Heart left ventricle (tissue), 16 donors: ENCODE measurements around the gene CBX4. TPM values are rescaled to one million over a fixed set of nuclear protein-coding genes. Genes with fewer than 3 reads are reported as not detected.
A peak's percentile ranks its signal among the peaks of the same experiment; 100 is the strongest.

ENCODE experiments used
- ATAC-seq, 4 donors: fragments of 200-7000 bp; cut with Tn5 transposase; one replicate each; pipeline ENCODE4 v1.9.1; 2020 to 2022; ENCODE audit warnings: moderate library complexity in 4 of 4, mild to moderate bottlenecking in 3 of 4, moderate number of reproducible peaks in 1 of 4
- DNase-seq, 5 donors: peaks; one replicate each; pipeline ENCODE4 v3.0.0-alpha.2; 2020
- H3K27ac ChIP-seq, 12 donors: fragments of 200-600 bp; sonication (generic) in 4 of 12; one replicate each; pipeline versions ENCODE4 v1.5.0 to v1.8.0; 2016 to 2022; ENCODE audit warnings: mild to moderate bottlenecking in 2 of 12
- H3K27me3 ChIP-seq, 9 donors: fragments of 200-600 bp; sonication (generic) in 2 of 9; one replicate each; pipeline versions ENCODE4 v1.5.1 to v1.8.0; 2016 to 2022; ENCODE audit warnings: mild to moderate bottlenecking in 3 of 9
- H3K36me3 ChIP-seq, 9 donors: fragments of 200-600 bp; sonication (generic) in 2 of 9; one replicate each; pipeline versions ENCODE4 v1.5.0 to v1.8.0; 2018 to 2022; ENCODE audit warnings: mild to moderate bottlenecking in 2 of 9
- H3K4me1 ChIP-seq, 12 donors: fragments of 200-600 bp; sonication (generic) in 4 of 12; one replicate each; pipeline versions ENCODE4 v1.5.0 to v1.8.0; 2016 to 2022; ENCODE audit warnings: mild to moderate bottlenecking in 3 of 12
- H3K4me3 ChIP-seq, 12 donors: fragments of 200-600 bp; sonication (generic) in 4 of 12; one replicate each; pipeline versions ENCODE4 v1.5.0 to v1.8.0; 2017 to 2022; ENCODE audit warnings: mild to moderate bottlenecking in 9 of 12, moderate library complexity in 4 of 12
- H3K9me3 ChIP-seq, 12 donors: fragments of 200-600 bp; sonication (generic) in 4 of 12; one replicate each; pipeline versions ENCODE4 v1.5.0 to v1.8.0; 2016 to 2022; ENCODE audit warnings: mild to moderate bottlenecking in 1 of 12
- POLR2A ChIP-seq, 2 donors: fragments of 450-650 bp; IDR thresholded peaks; one replicate each; pipeline ENCODE4 v1.6.1; 2017; ENCODE audit warnings: antibody characterized with exemption in 2 of 2, mild to moderate bottlenecking in 2 of 2, moderate library complexity in 2 of 2
- WGBS, 4 donors: extraction: QIAGEN DNeasy Blood & Tissue Kit in 2 of 4; methylation state at CpG; one replicate each; pipeline versions ENCODE4 v1.1.5 to v1.1.7; 2013 to 2018; 5-methylcytosine and 5-hydroxymethylcytosine counted together
- intact Hi-C, 10 donors: fragments of 100-400 bp; cut with DNase I; formaldehyde crosslinking; loops; one replicate each; pipeline versions ENCODE4 v1.11.1 to v1.14.2; 2022
- polyA plus RNA-seq, 2 donors: library from polyadenylated mRNA; stranded (reverse); fragments of 200-250 nt; gene quantifications; one replicate each; pipeline ENCODE4 v1.2.3, GENCODE V29; 2013
- total RNA-seq, 9 donors: library from RNA; depleted of rRNA in 2 of 9; stranded (reverse); fragments of >200 nt in 2 of 9; fragmentation: NEBNext Ultra II Directional in 3 of 9; extraction: Animal tissue kit (Norgen Biotek cat#: 25700) in 3 of 9; gene quantifications; one replicate each; pipeline versions ENCODE4 v1.1.0 to v1.2.4, GENCODE V29; 2016 to 2023
- TF ChIP-seq, protein P1 (sequence below), 12 donors: fragments of 200-600 bp; sonication (generic) in 4 of 12; IDR thresholded peaks; one replicate each; pipeline versions ENCODE4 v1.5.0 to v1.8.0; 2018 to 2022; ENCODE audit warnings: antibody characterized with exemption in 12 of 12, mild to moderate bottlenecking in 5 of 12
- donor health status: ischemic (EF 13 %, LVEDD 7.1; RV severe dilation, severe dysfunction).
- donor health status: healthy with polysubstance abuse.
- donor health status: DM: no; HTN: yes; CAD: no.
- donor health status: DM: no; HTN: no; CAD: no.
- donor health status: ischemic (EF 25% LVEDD 6.9; RV normal size, moderate dysfunction).
- donor health status: ischemic (EF 25% LVEDD 5.7; RV mildly dilated, moderate dysfunction).
- donor health status: healthy.
- donor health status: DM: yes; HTN: yes; CAD: no.
- donor health status: ischemic (EF 35%, LVEDD 5.7; RV mildly dilated, moderate dysfunction).
- donor health status: nonischemic (EF 11% LVEDD 7.7; RV severe dilation, severe dysfunction).
- donor health status: DM: yes; HTN: yes; CAD: no.
- donor health status: PGD.
- donor health status: ischemic (EF 29% LVEDD 5.4; RV normal size, mild dysfunction).
- donor health status: nonischemic (EF 23%, LVEDD 6.1; RV moderate dilation, normal function).

CBX4 gene
- total and polyA plus RNA-seq, 11 donors = 10.9 to 41.1 (median 26.8) TPM

DNA sequence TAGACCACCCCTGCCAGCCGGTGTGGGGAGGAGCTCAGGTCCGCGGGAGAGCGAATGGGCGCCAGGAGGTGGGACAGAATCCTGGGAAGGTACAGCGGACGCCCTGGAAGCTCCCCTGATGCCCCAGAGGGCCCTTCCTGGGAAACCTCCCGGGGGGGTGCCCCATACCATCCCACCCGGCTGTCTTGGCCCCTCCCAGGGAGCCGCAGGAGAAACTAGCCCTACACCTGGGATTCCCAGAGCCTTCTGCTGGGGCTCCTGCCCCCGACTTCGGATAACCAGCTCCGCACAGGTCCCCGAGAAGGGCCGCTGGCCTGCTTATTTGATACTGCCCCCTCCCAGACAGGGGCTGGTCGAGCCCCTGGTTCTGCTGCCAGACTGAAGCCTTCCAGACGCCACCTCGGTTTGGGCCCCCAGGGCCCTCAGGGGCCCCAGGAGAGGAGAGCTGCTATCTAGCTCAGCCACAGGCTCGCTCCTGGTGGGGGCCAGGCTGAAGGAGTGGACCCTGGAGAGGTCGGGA, 3.0 kb upstream of the CBX4 start:
- no peak overlapping the region for H3K27ac ChIP-seq
- no peak for TF ChIP-seq POLR2A (IDR thresholded peaks at IDR 0.05)
- no peak for DNase-seq
- no peak for ATAC-seq
- peaks cover 0 to 75% (median 63%) of the 10 kb centered on the region in 12 donors for H3K4me1 ChIP-seq
- peak overlapping the region in 4 of 12 donors; percentile 64 to 72 (median 68) for H3K4me3 ChIP-seq
- intact Hi-C loops = loop anchor here in 6 of 10 donors (5.0 to 10.0 kb wide), 6 partner anchors 35 to 150 kb away; partner anchors contain the start of gene CBX8 (in 2 of the 6)
- no peaks in the 10 kb centered on the region for H3K36me3 ChIP-seq
- no peaks in the 10 kb centered on the region for H3K9me3 ChIP-seq
- 0 to 9% (median 6%) methylated on average over 7 to 20 of the region's 20 CpGs for WGBS, 4 donors
- H3K27me3 ChIP-seq = peaks cover 27 to 51% (median 38%) of the 10 kb centered on the region in 9 donors

DNA sequence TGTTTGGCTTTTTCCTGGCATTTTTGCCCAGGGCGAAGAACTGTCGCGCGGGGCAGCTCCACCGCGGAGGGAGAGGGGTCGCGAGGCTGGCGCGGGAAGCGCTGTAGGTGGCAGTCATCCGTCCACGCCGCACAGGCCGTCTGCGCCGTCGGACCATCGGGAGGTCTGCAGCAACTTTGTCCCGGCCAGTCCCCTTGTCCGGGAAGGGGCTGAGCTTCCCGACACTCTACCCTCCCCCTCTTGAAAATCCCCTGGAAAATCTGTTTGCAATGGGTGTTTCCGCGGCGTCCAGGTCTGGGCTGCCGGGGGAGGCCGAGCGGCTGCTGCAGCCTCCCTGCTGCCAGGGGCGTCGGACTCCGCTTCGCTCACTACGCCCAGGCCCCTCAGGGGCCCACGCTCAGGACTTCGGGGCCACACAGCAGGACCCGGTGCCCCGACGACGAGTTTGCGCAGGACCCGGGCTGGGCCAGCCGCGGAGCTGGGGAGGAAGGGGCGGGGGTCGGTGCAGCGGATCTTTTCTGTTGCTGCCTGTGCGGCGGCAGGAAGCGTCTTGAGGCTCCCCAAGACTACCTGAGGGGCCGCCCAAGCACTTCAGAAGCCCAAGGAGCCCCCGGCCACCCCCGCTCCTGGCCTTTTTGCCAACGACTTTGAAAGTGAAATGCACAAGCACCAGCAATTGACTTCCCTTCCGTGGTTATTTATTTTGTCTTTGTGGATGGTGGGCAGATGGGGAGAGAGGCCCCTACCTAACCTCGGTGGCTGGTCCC, 2.3 kb upstream of the CBX4 start:
- WGBS, 4 donors = 2 to 5% (median 3%) methylated on average over 42 to 55 of the region's 55 CpGs
- intact Hi-C loops = loop anchor here in 6 of 10 donors (2.0 to 10.0 kb wide), 7 partner anchors 34 to 151 kb away; partner anchors contain the start of gene CBX8 (in 2 of the 6)
- TF ChIP-seq POLR2A (IDR thresholded peaks at IDR 0.05) = no peak
- TF ChIP-seq, protein P1, sequence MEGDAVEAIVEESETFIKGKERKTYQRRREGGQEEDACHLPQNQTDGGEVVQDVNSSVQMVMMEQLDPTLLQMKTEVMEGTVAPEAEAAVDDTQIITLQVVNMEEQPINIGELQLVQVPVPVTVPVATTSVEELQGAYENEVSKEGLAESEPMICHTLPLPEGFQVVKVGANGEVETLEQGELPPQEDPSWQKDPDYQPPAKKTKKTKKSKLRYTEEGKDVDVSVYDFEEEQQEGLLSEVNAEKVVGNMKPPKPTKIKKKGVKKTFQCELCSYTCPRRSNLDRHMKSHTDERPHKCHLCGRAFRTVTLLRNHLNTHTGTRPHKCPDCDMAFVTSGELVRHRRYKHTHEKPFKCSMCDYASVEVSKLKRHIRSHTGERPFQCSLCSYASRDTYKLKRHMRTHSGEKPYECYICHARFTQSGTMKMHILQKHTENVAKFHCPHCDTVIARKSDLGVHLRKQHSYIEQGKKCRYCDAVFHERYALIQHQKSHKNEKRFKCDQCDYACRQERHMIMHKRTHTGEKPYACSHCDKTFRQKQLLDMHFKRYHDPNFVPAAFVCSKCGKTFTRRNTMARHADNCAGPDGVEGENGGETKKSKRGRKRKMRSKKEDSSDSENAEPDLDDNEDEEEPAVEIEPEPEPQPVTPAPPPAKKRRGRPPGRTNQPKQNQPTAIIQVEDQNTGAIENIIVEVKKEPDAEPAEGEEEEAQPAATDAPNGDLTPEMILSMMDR (IDR thresholded peaks at IDR 0.05) = no peak
- DNase-seq = peak in 1 of 5 donors; percentile 21
- Histone ChIP-seq H3K9me3 (no peaks in the 10 kb centered on the region), H3K4me3 (peak overlapping the region in 1 of 12 donors; percentile 86), H3K36me3 (peaks cover 0 to 6% (median 0%) of the 10 kb centered on the region in 9 donors), H3K27me3 (peaks cover 27 to 48% (median 38%) of the 10 kb centered on the region in 9 donors), H3K4me1 (peaks cover 0 to 82% (median 69%) of the 10 kb centered on the region in 12 donors), H3K27ac (no peak overlapping the region)
- no peak for ATAC-seq

DNA sequence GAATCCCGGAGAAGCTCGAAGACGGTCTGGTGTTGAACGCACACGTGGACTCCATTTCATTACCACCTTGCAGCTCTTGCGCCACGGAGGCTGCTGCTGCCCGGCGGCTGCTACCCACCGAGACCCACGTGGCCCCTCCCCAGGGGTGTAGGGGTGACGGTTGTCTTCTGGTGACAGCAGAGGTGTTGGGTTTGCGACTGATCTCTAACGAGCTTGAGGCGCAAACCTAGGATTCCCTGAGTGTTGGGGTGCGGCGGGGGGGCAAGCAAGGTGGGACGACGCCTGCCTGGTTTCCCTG, 1.7 kb upstream of the CBX4 start:
- Histone ChIP-seq H3K27me3 (peaks cover 27 to 48% (median 38%) of the 10 kb centered on the region in 9 donors), H3K36me3 (peaks cover 0 to 12% (median 0%) of the 10 kb centered on the region in 9 donors), H3K27ac (no peak overlapping the region), H3K4me3 (peak overlapping the region in 5 of 12 donors; percentile 69 to 92 (median 78)), H3K4me1 (peaks cover 0 to 88% (median 75%) of the 10 kb centered on the region in 12 donors), H3K9me3 (no peaks in the 10 kb centered on the region)
- no peak for TF ChIP-seq POLR2A (IDR thresholded peaks at IDR 0.05)
- TF ChIP-seq, protein P1 (IDR thresholded peaks at IDR 0.05) = no peak
- no peak for ATAC-seq
- 2 to 6% (median 4%) methylated on average over 17 to 19 of the region's 19 CpGs for WGBS, 4 donors
- DNase-seq = no peak
- intact Hi-C loops = loop anchor here in 6 of 10 donors (2.0 to 10.0 kb wide), 7 partner anchors 34 to 151 kb away; partner anchors contain the start of gene CBX8 (in 2 of the 6)

DNA sequence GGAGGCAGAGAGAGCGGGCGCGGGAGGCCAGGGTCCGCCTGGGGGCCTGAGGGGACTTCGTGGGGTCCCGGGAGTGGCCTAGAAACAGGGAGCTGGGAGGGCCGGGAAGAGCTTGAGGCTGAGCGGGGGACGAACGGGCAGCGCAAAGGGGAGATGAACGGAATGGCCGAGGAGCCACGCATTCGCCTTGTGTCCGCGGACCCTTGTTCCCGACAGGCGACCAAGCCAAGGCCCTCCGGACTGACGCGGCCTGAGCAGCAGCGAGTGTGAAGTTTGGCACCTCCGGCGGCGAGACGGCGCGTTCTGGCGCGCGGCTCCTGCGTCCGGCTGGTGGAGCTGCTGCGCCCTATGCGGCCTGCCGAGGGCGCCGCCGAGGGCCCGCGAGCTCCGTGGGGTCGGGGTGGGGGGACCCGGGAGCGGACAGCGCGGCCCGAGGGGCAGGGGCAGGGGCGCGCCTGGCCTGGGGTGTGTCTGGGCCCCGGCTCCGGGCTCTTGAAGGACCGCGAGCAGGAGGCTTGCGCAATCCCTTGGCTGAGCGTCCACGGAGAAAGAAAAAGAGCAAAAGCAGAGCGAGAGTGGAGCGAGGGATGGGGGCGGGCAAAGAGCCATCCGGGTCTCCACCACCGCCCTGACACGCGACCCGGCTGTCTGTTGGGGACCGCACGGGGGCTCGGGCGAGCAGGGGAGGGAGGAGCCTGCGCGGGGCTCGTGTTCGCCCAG, 1.2 kb upstream of the CBX4 start:
- TF ChIP-seq, protein P1 (IDR thresholded peaks at IDR 0.05) = peak in 9 of 12 donors; percentile 11 to 45 (median 26)
- TF ChIP-seq POLR2A (IDR thresholded peaks at IDR 0.05) = no peak
- Histone ChIP-seq H3K36me3 (peaks cover 0 to 14% (median 2%) of the 10 kb centered on the region in 9 donors), H3K4me1 (peaks cover 0 to 89% (median 72%) of the 10 kb centered on the region in 12 donors), H3K27me3 (peaks cover 27 to 48% (median 38%) of the 10 kb centered on the region in 9 donors), H3K9me3 (no peaks in the 10 kb centered on the region), H3K4me3 (peak overlapping the region in 10 of 12 donors; percentile 41 to 92 (median 74)), H3K27ac (peak overlapping the region in 4 of 12 donors; percentile 76 to 90 (median 82))
- DNase-seq (peak in 4 of 5 donors; percentile 61 to 85 (median 76)), ATAC-seq (peak in 1 of 4 donors; percentile 0)
- 3 to 4% (median 3%) methylated on average over 46 to 74 of the region's 74 CpGs for WGBS, 4 donors
- intact Hi-C loops = loop anchor here in 6 of 10 donors (2.0 to 10.0 kb wide), 7 partner anchors 33 to 152 kb away; partner anchors contain the start of gene CBX8 (in 2 of the 6)
